RKO (cell line): Measurements from ENCODE around the gene MSGN1.
"Not testable (repeated sequence)": the region's sequence is repeated elsewhere in the genome, so short reads cannot be mapped to it uniquely, and the experiment has no call there.

Experiments used
- DNase-seq: peaks from one replicate; pipeline ENCODE4 v3.0.0-alpha.2; 2016; ENCODE audit warnings: low spot score

MSGN1 gene

DNA sequence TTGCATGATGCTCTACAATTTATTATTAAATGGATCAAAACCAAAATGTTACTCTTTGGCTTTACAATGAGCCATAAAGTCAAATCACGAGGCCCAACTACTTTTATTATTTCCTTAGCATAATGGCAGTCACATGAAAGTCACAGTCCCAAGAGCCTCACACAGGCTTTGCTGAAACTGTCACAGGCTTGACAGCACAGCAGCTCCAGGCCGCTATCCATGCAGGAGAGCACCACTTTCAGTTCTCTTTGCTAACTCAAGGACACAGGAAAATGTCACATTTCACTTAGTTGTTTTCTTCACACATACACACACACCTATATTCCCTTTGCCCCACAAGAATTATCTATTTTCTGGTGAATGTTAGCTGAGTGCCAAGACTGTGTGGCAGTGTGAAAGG is 11.1 kb upstream of the MSGN1 start:
- DNase-seq: no peak

- DNase-seq: no peak
Observed at GRCh38 chr2:17805717-17806363, 10.4 kb upstream of the MSGN1 start.

GRCh38 chr2:17813010-17813741 is 3.1 kb upstream of the MSGN1 start:
- peak; percentile 3 for DNase-seq

GRCh38 chr2:17813742-17814473 is 2.4 kb upstream of the MSGN1 start:
- no peak for DNase-seq

- DNase-seq: no peak
Observed at GRCh38 chr2:17814601-17815000, 1.7 kb upstream of the MSGN1 start.

GRCh38 chr2:17815468-17816184 is 634 bp upstream of the MSGN1 start:
- DNase-seq: no peak

- DNase-seq: no peak
Observed at GRCh38 chr2:17818235-17818815, 2.1 kb downstream of the MSGN1 start.

- DNase-seq: no peak
Observed at GRCh38 chr2:17821080-17821479, 4.8 kb downstream of the MSGN1 start.

DNA sequence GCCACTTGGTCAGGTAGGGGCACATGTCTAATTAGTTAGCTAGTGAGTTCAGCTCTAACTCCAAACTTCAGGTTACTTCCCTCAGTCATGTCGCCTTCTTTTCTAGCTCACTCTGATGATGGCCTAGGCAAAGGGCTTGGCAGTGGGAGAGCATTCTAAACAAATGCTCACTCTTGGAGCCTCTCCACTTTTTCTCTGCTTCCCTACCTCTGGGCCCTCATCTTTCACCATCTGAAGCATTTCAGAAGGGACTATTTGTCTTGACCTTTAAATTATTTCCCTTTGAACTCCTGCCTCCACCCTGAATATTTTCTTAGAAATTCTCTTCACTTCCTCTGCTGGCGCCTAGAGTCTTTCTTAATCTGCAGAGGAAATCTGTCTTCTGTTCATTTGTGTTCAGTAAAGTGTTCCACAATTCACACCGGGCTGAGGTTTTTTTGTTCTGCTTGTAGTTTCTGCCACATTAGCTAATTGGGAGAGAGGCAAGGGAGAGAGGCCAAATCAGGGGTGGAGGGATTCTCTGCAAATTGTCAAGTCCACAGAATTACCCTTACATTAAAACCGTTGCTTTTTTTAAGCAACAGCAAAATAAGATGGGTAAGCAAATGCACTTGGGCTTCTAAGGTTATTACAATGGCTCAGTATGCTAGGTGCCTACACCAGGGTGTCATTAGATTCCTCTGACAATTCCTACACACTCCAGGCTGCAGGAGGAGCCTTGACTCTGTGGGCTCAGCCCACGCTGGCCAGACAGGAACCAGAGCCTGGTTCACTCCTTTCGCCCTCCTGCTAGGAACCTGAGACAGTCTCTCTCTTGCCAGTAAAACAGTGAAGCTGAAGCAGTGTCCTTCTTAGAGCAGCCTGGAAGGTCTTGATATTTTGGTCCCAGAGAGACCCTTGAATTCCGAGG is 5.5 kb downstream of the MSGN1 start:
- no peak for DNase-seq

- no peak for DNase-seq
Observed at GRCh38 chr2:17822445-17823117, 6.3 kb downstream of the MSGN1 start.

DNA sequence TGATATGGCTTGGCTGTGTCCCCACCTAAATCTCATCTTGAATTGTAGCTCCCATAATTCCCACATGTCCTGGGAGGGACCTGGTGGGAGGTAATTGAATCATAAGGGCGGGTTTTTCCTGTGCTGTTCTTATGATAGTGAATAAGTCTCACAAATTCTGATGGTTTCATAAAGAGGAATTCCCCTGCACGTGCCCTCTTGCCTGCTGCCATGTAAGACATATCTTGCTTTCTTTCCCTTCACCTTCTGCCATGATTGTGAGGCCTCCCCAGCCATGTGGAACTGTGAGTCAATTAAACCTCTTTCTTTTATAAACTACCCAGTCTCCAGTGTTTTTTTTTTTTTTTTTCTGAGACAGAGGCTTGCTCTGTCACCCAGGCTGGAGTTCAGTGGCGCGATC is 7.4 kb downstream of the MSGN1 start:
- DNase-seq: not testable (repeated sequence)

DNA sequence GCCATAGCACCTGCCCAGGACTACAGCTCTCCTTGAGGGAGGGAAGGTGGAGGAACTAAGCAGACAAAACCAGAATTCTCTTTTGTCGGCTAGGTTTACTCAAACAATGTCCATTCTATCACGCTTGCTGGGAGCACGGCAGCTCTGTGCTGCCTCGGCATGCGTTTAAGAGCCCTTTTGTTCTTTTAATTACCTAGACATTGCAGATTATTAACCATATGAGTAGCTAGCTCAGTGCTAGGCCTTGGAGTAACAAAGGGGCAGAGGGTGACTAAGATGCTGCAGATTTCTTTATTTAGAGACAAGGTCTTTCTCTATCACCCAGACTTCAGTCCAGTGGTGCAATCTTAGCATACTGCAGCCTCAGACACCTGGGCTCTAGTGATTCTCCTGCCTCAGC is 11.1 kb downstream of the MSGN1 start:
- no peak for DNase-seq

DNA sequence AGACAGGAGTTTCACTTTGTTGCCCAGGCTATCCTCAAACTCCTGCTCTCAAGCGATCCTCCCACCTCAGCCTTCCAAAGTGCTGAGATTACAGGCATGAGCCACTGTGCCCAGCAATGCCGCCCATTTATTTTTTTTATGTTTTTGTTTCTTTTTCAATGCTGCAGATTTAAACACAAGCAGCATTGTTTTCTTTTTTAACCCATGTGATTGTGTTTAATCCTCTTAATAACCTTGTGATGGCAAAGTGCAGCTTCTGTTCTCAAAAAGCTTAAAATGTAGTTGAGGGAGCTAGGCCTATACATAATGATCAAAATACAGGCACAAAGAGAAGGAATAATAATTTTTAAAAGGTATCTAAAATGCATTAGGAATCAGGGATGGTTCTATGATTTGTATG is 11.5 kb downstream of the MSGN1 start:
- DNase-seq: no peak

DNA sequence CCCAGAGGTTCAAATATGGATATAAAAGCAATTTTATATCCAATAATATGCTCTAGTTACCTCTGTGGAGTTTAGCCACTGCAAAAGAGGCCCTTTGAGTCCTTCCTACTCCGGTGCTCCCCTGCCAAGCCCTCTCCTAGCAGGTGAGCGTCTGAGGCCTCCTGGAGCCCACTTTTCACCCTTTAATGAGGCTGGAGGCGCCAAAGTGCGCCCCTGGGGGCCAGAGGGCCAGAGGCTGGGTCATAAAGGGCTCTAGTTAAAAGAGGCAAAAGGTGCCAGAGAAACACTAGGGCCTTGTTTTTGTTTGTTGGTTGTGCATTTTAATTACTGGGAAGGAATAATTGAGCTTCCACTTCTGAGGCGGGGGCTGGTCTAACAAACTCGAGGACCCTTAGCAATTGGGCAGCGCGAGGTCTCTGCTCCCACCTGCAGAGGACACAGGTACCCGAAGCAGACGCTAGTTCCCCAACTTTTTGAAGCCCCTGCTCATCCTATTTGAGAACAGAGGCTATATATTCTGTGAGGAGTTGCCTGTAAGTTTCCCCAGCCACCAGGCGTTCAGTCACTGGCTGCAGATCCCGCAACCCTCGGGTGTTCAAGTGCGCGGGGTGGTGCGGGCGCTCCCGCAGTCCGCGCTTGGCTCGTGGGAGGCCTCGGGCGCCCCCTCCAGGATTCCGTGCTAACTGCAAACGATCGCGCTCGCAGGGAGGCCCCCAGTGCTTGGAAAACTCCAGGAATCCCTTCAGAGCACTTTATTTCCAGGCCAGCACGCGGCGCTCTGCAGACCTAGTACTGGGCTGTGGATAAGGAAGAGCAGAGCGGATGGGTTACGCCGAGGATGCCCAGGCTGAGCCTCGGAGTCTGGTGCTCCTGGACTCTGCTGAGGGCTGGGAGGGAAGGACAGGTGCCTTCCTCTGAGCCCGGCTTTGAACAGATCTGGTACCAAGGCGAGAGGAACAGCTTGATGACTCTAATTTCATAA is 14.1 kb downstream of the MSGN1 start:
- DNase-seq: no peak

DNA sequence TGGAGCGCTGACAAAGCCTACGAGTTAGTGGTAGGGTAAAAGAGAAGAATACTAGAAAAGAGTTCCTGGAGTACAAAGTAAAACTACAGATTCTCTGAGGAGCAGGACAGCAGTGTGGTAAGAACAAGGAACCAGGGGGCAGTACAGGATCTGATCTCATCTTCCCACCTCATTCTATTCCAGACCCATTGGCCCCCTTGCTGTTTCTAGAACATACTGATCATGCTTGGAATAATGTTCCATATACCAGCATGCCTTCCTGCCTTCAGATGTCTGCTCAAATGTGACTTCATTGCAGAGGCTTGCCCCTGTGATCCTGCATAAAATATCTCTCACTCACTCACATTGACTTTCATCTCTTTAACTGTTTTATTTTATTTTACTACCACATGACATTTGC is 19.3 kb downstream of the MSGN1 start:
- DNase-seq: no peak

GRCh38 chr2:17839959-17840358 is 23.7 kb downstream of the MSGN1 start:
- DNase-seq: no peak

- DNase-seq: no peak
Observed at GRCh38 chr2:17843457-17843856, 27.2 kb downstream of the MSGN1 start.

DNA sequence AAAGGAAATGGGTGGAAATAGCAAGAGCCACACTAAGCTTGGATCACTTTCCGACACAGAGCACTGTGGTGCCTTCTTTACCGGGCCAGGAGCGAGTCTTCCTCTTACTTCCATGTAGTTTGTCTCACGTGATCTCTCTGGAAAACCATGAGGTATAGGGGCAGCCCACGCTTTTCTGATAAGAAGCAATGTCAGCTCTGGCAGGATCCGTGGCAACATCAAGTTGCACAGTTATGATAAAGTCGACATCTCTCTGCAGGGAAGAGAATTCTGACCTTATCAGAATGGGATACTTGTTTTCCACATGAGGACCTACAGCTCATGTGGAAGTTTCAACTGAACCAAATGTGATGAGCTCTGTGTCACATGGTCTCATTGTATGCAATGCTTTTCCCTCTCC is 29.5 kb downstream of the MSGN1 start:
- DNase-seq: no peak

DNA sequence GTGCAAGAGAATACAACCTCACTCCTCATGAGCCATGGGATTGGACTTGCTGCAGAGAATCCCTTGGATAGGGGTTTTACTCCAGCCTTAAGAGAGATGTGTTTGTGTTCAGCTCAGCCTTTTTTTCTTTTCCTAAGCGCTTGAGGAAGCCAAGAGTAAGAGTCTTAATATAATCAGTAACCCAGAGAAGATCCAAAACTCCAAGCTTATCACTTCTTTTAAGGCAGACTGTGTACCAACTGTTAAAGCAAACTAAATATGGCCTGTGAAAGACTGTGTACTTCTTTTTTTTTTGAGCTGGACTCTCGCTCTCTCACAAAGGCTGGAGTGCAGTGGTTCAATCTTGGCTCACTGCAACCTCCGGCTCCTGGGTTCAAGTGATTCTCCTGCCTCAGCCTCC is 30.4 kb downstream of the MSGN1 start:
- no peak for DNase-seq
